GM19328 (cell line): ENCODE measurements around the gene PACSIN1.

Source experiments
- ATAC-seq: cut with Tn5 transposase; IDR thresholded peaks from one replicate; pipeline ENCODE4 v1.9.1; 2021; ENCODE audit warnings: mild to moderate bottlenecking, moderate library complexity; ENCODE audit not compliant: unreplicated experiment

The PACSIN1 gene

GRCh38 chr6:34543421-34543820 is 77.5 kb downstream of the PACSIN1 start:
- no peak for ATAC-seq

- ATAC-seq, result no peak
Observed at GRCh38 chr6:34544052-34544604, 78.3 kb downstream of the PACSIN1 start.

DNA sequence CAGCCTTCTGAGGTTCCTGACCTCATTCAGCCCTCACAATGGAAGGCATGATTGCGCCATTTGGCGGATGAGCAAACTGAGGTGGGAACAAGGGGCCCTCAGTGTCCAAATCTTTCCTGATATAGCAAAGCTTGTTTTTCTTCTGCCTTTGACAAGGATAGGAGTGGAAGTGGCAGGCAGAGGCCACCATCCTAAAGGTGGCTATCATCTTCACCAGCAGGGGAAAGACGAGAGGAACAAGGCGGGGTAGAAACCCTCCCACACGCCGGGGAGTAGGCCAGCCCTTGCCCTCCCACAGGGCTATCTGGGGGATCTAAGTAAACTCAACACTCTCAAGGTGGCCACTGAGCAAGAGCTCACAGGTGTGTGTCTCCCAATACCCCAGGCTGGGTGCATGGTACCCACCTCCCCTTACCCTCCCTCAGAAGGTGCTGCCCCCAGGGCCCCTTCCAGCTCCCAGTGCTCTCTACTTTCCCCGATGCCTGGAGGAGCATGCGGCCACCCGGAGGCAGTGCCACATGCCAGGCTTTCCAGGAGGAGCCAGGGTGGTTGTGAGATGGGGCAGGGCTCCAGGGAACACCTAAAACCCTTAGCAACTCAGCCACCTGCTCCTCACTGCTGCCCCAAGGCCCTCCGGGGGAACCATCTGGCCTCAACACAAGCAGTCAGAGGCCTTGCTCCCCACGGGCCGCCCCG is 79.0 kb downstream of the PACSIN1 start:
- no peak for ATAC-seq

DNA sequence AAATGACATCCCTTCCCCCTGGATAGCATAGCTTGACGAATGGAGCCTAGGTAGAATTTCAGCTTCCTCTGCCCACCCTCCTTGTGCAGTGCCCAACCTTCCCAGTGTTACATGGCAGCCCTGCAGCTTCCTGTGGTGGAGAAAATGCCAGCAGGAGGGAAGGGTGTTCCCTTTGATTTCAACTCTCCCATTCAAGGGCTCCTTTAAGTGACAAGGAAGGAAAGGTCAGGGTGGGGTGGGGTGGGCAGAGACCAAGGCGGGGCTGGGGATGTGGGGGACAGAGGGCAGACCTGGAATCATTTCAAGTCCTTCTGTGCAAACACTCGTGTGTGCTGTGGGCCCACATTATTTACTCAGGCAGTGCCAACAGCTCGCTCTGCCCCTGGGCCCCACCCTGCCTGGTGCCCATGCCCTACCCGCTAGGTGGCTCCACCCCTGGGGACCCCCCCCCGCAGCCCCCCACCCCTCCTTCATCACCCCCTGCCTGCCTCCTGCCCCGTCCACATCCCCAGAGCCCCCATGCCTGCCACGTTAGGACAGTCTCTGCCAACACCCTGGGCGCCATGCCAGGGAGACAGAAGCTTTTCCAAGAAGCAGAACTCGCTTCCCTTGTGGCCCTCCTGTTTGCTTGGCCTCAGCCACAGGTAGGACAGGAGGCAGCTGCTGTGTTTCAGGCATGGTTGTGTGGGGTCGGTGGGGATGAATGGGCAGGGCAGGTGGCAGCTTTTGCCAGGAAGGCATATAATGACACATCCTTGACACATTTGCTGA is 80.9 kb downstream of the PACSIN1 start:
- no peak for ATAC-seq

- no peak for ATAC-seq
Observed at GRCh38 chr6:34547701-34548644, 82.1 kb downstream of the PACSIN1 start.

GRCh38 chr6:34549026-34549803 is 83.3 kb downstream of the PACSIN1 start:
- ATAC-seq, result no peak

GRCh38 chr6:34549804-34550202 is 83.9 kb downstream of the PACSIN1 start:
- no peak for ATAC-seq

- ATAC-seq, result no peak
Observed at GRCh38 chr6:34551720-34552119, 85.8 kb downstream of the PACSIN1 start.

GRCh38 chr6:34552620-34553019 is 86.7 kb downstream of the PACSIN1 start:
- ATAC-seq, result no peak

- ATAC-seq, result no peak
Observed at GRCh38 chr6:34553146-34553545, 87.3 kb downstream of the PACSIN1 start.

DNA sequence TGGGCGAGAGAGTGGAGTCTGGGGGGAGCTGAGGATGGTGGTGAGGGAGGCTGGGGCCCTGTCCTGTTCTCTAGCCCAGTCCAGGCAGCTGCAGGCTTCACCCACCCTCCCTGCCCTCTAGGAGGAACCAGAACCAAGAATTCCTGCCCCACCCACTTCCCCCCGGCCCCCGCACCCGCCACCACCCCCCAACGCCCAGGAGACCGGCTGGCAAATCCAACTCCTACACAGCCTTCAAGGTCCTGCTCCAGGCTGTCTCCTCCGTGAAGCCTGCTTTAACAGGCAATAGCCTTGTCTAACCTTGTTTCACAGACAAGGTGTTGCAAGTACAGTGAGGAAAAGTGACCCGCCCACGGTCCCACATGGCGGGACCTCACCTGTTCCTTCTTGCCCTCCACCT is 87.9 kb downstream of the PACSIN1 start:
- ATAC-seq, result no peak

DNA sequence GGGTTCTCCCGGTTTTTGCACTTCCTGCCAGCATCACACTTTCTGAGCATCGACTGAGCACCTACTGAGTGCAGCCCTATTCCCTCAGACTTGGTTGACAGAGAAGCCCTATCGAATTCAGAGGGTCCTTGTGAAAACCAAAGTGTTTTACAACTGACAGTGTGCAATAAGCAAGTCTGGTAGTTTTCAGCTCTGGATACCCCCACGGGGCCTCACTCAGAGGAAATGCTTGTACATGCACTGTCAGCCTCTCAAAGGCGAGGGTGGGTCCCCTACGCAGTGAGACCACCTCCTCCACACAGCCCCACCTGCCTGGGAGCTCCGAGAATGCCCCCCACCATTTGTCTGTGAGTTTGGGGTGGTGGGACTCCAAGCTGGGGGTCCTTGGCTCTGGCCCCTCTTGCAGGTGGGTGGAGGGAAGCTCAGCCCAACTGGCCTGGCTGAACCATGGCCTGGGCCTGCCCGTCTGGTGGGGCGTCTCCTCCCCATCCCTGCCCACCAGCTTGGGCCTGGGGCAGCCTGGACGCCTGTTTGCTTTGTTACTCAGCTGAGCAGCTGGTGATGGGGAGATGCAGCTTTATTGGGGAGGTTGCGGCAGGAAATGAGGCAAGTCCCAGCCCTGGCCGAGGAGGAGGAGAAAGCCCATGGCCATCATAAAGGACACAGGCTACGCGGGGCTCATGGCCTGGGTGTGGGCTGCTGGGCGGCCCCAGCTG is 88.6 kb downstream of the PACSIN1 start:
- no peak for ATAC-seq

- no peak for ATAC-seq
Observed at GRCh38 chr6:34555007-34555322, 89.1 kb downstream of the PACSIN1 start.

- ATAC-seq, result no peak
Observed at GRCh38 chr6:34555328-34555727, 89.5 kb downstream of the PACSIN1 start.

- no peak for ATAC-seq
Observed at GRCh38 chr6:34556031-34556471, 90.2 kb downstream of the PACSIN1 start, which contains the start of gene SPDEF. Gene SPDEF, minus strand, starts transcription at chr6:34556329. Its CDS starts 11,874 bp downstream, at chr6:34544455.

DNA sequence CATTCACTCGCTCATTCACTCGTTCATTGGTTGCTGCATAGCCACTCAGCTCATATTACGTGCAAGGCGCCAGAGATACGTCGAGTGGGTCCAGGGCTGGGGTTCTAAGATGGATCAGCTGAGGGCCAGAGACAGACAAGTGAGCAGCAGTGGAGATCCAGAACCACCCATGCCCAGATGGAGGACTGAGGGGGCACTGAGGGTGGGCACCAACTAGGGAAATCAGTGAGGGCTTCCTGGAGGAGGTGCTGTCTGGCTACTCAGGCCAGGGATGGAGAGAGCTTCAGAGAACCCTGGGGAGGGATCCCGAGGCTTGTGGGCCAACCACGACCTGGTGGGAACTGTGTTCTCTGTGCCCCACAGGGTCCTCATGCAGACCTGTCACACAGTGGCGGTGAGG is 90.6 kb downstream of the PACSIN1 start:
- ATAC-seq, result no peak

- no peak for ATAC-seq
Observed at GRCh38 chr6:34557228-34557627, 91.4 kb downstream of the PACSIN1 start.

DNA sequence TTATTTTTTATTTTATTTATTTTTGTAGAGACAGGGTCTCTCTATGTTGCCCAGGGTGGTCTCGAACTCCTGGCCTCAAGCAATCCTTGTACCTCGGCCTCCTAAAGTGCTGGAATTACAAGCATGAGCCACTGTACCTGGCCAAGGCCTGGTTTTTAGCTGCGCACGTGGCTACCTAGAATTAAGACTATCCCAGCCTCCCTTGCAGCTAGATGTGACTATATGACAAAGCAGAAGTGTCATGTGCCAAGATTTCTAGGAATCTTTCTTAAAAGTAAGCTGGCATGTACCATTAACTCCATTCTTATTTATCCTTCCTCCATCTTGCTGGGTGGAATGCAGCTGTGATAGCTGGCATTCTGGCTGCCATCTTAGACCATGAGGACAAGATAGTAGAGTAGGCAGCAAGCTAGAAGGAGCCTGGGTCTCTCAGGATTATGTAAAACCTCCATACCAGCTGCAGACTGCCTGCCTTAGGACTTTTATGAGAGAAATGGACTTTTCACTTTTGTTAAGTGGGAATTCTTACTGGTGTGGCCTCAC is 92.4 kb downstream of the PACSIN1 start:
- no peak for ATAC-seq

GRCh38 chr6:34559651-34560365 is 93.9 kb downstream of the PACSIN1 start:
- ATAC-seq, result no peak
